ENCODE data around the gene ZNF91.
"Not testable (repeated sequence)": the region's sequence is repeated elsewhere in the genome, so short reads cannot be mapped to it uniquely, and the experiment has no call there.

- not testable (repeated sequence) for TF ChIP-seq CTCF, POLR2A, EP300, POLR2AphosphoS5 (IDR thresholded peaks at IDR 0.05)
Observed at GRCh38 chr19:23289966-23290365, 105.3 kb downstream of the ZNF91 start.

Data from sigmoid colon (tissue), 4 donors.